GM19035 (cell line): ENCODE data around the gene NOP14.
"Not testable (repeated sequence)": the region's sequence is repeated elsewhere in the genome, so short reads cannot be mapped to it uniquely, and the experiment has no call there.

ENCODE experiments used
- ATAC-seq: cut with Tn5 transposase; IDR thresholded peaks from one replicate; pipeline ENCODE4 v1.9.1; 2021; ENCODE audit not compliant: unreplicated experiment

NOP14 gene

DNA sequence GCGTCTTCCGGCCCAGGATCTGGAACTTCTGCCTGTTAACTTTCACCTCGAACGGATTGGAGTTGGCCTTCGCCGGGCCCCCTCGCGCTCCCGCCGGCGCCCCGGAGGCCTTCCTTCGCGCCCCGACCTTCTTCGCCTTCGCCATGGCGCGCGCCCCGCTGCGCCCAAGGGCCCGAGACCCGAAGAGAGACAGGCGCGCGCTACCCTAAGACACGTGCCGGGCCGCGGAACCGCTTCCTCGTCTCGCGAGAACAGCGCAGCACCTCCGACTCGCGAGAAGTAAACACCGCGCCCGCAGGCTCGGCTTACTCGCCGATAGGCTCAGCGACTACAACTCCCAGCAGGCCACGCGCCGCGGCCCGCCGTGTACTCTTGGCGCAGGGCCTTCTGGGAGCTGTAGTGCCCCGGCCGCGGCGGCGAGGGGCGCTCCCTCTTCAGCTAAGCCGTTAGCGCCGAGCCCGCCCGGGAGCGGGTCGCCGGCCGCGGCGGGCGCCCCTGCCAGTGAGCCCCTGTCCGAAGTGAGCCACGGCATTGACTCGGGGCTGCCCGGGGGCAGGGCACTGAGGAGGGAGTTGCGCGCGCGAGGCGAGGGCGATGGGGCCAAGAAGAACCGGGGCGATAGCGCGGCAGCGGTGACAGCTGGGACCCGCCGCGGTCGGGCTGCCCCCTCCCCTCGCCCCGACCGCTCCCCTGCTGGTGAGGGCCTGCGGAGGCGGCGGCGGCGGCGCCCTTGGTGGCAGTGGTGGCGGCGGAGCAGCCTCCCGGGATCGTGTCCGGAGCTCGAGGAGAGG lies at the start of gene NOP14, which contains the start of gene GRK4:
Gene NOP14 (minus strand): TSS at position 232 of the 791 bp plus-strand sequence. CDS start 87 bp downstream, at position 145.
Gene GRK4 (plus strand): TSS at position 397 of the 791 bp plus-strand sequence. CDS start 500 bp downstream, outside the sequence.
- peak; percentile 88 for ATAC-seq

DNA sequence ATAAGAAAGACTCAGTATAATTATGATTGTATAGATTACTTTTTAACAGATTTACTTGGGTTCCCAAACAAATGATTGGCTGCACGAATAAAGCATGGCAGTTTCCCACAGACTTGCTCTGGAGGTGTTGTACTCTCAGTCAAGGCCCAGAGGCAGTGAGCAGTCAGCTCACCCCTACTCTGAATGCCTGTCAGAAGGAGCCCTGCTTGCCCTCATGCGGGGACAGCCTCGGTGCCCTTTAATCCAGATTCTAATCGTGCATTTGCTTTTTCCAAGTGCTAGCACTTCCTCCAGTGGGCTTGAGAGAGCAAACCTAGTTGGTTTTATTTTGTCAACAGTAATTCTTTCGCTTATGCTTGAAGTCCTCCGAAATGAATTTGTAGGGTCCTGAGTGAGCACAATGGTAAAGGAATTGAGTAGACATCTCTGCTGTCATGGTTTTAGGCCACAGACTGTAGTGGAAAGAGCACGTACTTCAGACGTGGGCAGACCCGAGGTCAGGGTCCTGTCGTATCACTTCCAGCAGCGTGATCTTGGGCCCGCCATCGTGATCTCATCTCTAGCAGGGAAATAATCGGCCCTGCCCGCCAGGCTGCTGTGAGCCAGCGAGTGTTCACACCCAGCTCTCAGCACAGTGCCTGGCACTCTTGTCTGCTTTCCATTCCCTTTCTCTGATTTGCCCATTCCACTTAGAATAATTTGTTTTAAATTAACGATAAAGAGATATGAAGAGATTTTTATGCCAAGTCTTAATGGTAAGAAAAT lies 48.4 kb upstream of the NOP14 start:
- ATAC-seq = no peak

GRCh38 chr4:3010998-3011397 lies 47.8 kb upstream of the NOP14 start:
- ATAC-seq = no peak

DNA sequence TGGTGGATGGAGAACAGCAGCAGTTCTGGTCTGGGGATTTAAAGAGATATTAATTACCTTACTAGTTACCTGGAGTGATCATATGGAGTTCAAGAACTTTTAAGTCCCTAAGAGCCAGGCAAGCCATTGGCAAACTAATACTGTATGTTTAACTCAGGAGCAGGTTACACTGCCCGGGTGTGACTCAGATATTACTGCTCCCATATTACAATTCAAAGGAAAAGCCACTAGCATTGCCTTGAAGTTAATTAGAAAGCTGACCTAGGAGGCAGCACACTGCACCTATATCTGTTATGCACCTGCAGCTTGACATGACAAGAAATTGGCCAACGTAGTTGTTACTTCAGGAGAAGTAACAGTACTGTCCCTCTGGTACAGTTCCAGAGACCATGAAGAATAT lies 47.4 kb upstream of the NOP14 start:
- no peak for ATAC-seq

- no peak for ATAC-seq
Measured at GRCh38 chr4:3009422-3009821, 46.2 kb upstream of the NOP14 start.

DNA sequence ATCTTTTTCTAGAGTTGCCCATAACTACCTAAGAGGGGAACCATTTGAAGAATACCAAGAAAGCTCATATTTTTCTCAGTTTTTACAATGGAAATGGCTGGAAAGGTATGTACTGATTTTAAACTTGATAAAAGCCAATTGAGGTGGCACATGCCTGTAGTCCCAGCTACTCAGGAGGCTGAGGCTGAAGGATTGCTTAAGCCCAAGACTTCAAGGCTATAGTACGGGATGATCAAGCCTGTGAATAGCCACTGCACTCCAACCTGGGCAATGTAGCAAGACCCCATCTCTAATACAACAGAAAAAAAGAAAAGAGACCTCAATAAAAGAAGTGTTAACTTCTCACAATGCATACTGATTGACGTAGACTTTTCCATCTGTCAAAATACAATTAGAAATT lies 44.5 kb upstream of the NOP14 start:
- no peak for ATAC-seq

DNA sequence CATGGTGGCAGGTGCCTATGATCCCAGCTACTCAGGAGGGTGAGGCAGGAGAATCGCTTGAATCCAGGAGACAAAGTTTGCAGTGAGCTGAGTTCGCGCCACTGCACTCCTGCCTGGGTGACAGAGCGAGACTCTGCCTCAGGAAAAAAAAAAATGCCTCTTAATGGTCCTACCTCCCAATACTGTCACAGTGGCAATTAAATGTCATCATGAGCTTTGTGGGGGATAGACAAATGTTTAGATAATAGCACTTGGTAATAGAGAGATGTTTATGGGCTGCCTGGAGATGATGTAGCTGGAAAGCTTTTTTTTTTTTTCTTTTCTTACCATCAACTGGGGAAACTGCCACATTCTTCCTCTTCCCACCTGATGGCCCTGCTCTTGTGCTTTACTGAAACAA lies 33.2 kb upstream of the NOP14 start:
- ATAC-seq = no peak

- no peak for ATAC-seq
Measured at GRCh38 chr4:2995546-2996265, 32.5 kb upstream of the NOP14 start.

DNA sequence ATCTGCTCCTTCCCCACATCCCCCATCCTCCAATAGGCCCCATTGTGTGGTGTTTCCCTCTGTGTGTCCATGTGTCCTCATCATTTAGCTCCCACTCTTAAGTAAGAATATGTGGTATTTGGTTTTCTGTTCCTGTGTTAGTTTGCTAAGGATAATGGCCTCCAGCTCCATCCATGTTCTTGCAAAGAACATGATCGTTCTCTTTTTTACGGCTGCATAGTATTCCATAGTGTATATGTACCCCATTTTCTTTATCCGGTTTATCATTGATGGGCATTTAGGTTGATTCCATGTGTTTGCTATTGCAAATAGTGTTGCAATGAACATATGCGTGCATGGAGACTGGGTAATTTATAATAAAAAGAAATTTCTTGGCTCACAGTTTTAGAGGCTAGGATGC lies 31.7 kb upstream of the NOP14 start:
- no peak for ATAC-seq

DNA sequence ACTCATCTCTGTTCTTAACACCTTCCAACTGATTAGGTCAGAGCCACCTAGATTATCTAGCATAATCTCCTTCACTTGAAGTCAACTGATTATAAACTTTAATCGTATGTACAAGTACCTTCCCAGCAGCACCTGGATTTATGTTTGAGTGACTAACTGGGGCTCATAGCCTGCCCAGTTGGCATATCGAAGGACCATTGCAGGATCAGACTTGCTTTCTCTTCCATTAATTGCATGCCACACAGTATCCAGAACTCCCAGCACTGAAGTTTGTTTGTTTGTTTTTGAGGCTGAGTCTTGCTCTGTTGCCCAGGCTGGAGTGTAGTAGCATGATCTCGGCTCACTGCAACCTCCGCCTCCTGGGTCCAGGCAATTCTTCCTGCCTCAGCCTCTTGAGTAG lies 28.0 kb upstream of the NOP14 start:
- no peak for ATAC-seq

DNA sequence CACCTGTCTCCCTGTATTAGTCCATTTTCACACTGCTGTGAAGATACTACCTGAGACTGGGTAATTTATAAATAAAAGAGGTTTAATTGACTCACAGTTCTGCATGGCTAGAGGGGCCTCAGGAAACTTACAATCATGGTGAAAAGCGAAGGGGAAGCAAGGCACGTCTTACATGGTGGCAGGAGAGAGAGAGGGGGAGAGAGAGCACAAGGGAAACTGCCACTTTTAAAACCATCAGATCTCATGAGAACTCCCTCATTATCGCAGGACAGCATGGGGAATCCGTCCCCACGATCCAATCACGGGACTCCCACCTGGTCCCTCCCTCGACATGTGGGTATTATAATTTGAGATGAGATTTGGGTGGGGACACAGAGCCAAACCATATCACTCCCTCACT lies 20.5 kb upstream of the NOP14 start:
- ATAC-seq = not testable (repeated sequence)

DNA sequence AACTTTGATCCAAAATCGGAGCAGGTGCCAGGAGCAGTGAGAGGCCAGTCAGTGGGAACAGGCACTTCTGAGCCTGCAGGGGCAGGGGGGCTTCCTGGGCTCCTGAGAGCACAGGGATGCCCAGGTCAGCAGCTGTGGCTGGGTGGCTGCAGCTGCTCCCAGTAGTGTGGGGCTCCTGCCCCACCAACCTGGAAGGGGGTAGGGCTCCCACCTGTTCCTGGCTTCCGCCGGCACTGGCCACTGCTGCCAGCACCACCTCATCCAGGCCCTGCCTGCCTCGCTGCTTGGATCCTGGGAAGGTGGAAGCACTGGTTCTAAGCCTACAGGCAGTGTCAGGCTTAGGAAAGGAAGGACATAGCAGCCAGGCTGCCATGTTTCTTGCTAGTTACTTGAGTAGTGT lies 18.8 kb upstream of the NOP14 start:
- ATAC-seq = no peak

GRCh38 chr4:2981256-2981819 lies 18.1 kb upstream of the NOP14 start:
- no peak for ATAC-seq

- ATAC-seq = no peak
Measured at GRCh38 chr4:2977211-2978088, 14.2 kb upstream of the NOP14 start.

GRCh38 chr4:2971275-2971674 lies 8.1 kb upstream of the NOP14 start:
- no peak for ATAC-seq

GRCh38 chr4:2968381-2968780 lies 5.2 kb upstream of the NOP14 start:
- ATAC-seq = no peak

DNA sequence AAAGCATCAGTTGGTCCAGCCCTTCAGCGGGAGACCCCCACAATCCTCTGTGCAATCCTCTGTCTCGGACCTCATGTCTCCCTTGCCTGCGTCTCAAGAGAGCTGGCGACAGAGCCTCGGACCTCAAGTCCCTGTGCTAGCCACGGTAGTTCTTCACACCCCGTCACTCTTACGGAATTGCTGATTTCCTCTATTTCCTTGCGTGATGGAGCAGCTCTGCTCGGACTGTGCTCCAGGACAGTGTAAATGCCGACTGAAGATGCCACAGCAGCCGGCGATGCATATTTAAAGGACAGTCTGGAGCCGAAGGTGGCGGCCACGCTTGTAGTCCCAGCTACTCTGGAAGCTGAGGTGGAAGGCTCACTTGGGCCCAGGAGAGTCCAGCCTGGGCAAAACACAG lies 2.1 kb upstream of the NOP14 start:
- no peak for ATAC-seq

DNA sequence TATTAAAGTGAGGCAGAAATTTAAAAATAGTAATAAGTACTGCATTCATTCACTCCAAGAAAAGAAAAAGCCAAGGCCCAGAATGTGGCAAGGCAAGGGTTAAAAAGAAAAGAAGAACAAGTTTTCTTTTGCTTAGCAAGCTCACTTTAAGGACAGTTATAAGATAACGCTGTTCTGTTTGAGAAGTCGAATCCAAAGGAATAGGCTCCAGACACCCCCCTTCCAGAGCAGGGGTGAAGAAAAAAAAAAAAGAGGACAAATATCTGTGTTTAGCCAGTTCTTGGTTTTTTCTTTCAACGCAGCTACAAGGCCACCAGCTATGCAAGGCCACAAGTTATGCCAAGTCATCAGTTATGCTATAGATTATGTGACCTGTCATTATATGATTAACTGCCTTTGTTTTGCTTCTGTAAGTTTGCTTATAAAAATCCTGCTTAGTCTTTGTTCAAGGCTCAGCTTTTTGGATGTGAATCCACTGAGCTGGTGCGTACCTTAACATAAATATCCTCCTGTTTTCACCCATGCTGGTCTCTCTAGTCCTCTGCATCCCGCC lies 1.6 kb upstream of the NOP14 start:
- ATAC-seq = no peak

GRCh38 chr4:2963966-2964471 lies 813 bp upstream of the NOP14 start:
- peak; percentile 35 for ATAC-seq
